Transverse colon (tissue), 4 donors: ENCODE data around the gene ZYG11A. TPM values are rescaled to one million over a fixed set of nuclear protein-coding genes. Genes with fewer than 3 reads are reported as not detected.

Source experiments
- DNase-seq: peaks from one replicate; pipeline ENCODE4 v3.0.0-alpha.2; 2019
- H3K27ac ChIP-seq, 4 donors: fragments of 200-600 bp; sonication (generic); 2 replicates each; pipeline ENCODE4 v1.5.1; 2016 to 2018; ENCODE audit warnings: inconsistent platforms in 4 of 4
- H3K27me3 ChIP-seq: fragments of 200-600 bp; sonication (generic); 2 replicates; pipeline ENCODE4 v1.5.1; 2017; ENCODE audit warnings: inconsistent platforms
- H3K36me3 ChIP-seq, 4 donors: fragments of 200-600 bp; sonication (generic); 2 replicates each; pipeline ENCODE4 v1.5.1; 2017 to 2019; ENCODE audit warnings: inconsistent platforms in 4 of 4
- H3K4me1 ChIP-seq, 4 donors: fragments of 200-600 bp; sonication (generic); 2 replicates each; pipeline ENCODE4 v1.5.1; 2017 to 2020; ENCODE audit warnings: inconsistent platforms in 4 of 4
- H3K4me3 ChIP-seq, 4 donors: fragments of 200-600 bp; sonication (generic); 1 replicate in 1 of 4; 2 replicates in 3 of 4; pipeline versions ENCODE4 v1.5.1 to v1.6.1; 2017 to 2019; ENCODE audit warnings: inconsistent platforms in 4 of 4
- H3K9me3 ChIP-seq, 2 donors: fragments of 200-600 bp; sonication (generic); 2 replicates each; pipeline ENCODE4 v1.5.1; 2017 to 2019; ENCODE audit warnings: inconsistent platforms in 2 of 2
- EP300 ChIP-seq: sonication (generic); formaldehyde crosslinking; IDR thresholded peaks from one replicate; pipeline ENCODE4 v1.6.1; 2017; ENCODE audit warnings: antibody characterized with exemption, low read depth
- POLR2A ChIP-seq: fragments of 450-650 bp; IDR thresholded peaks from one replicate; pipeline ENCODE4 v1.6.1; 2016; ENCODE audit warnings: antibody characterized with exemption, mild to moderate bottlenecking, moderate library complexity
- POLR2AphosphoS5 ChIP-seq, 3 donors: sonication (generic); formaldehyde crosslinking; IDR thresholded peaks; one replicate each; pipeline ENCODE4 v1.6.1; 2016; ENCODE audit warnings: antibody characterized with exemption in 3 of 3
- WGBS, 2 donors: methylation state at CpG; one replicate each; pipeline ENCODE4 v1.1.5; 2018; ENCODE audit warnings: low coverage in 1 of 2; 5-methylcytosine and 5-hydroxymethylcytosine counted together
- in situ Hi-C, 4 donors: fragments of 200-750 bp; cut with MboI; loops; one replicate each; pipeline versions ENCODE4 v1.15.0 to v1.15.1; 2017; ENCODE audit warnings: low sequenced_read_pairs in 3 of 4, low pct_ligation_motif_present in 1 of 4, low pct_unique_long_range_greater_than_20kb in 1 of 4
- intact Hi-C: fragments of 100-400 bp; cut with DNase I; formaldehyde crosslinking; loops from one replicate; pipeline ENCODE4 v1.15.1; 2023; ENCODE audit warnings: low total_unique reads
- total RNA-seq, 4 donors: library from RNA; depleted of rRNA; stranded (reverse); fragments of >200 nt; gene quantifications; one replicate each; pipeline ENCODE4 v1.1.0, GENCODE V29; 2016
- TF ChIP-seq, protein P1 (sequence below), 5 experiments: fragments of 200-600 bp in 3 of 5; fragments of 450-650 bp in 2 of 5; sonication (generic) in 3 of 5; IDR thresholded peaks; 1 replicate in 2 of 5; 2 replicates in 3 of 5; pipeline ENCODE4 v1.5.1; 2016 to 2017; ENCODE audit warnings: antibody characterized with exemption in 5 of 5, inconsistent platforms in 3 of 5, mild to moderate bottlenecking in 2 of 5, moderate library complexity in 1 of 5

The ZYG11A gene
- total RNA-seq, 4 donors from 2014 or later, result 0.32 TPM; not detected in 3

DNA sequence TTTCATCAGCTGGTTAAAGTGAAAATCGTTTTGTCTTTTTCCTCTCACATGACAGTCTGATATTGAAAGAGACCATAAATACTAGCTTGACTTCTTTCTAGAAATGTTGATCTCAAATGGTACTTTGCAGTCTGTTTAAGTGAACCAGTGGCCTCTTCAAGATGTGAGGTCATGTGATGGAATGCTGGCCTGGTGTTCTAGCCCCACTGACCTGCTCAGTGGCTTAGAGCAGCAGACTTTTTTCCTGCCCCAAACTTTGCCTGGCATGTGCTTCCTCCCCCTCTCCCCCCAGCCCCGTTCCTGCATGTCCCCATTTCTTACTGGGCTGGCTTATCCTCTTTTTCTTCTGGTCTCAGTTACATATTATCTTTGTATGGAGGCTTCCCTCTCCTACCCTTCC lies 34.3 kb downstream of the ZYG11A start:
- intact Hi-C loops, result no loop called here
- Histone ChIP-seq H3K4me3 (no peak overlapping the region), H3K27ac (no peak overlapping the region), H3K36me3 (no peaks in the 10 kb centered on the region), H3K4me1 (no peaks in the 10 kb centered on the region), H3K27me3 (no peaks in the 10 kb centered on the region), H3K9me3 (no peaks in the 10 kb centered on the region)
- WGBS, 2 donors, result 61 to 66% methylated on average over 2 of the region's 2 CpGs
- in situ Hi-C loops, result no loop called here
- no peak for DNase-seq
- TF ChIP-seq POLR2AphosphoS5 (IDR thresholded peaks at IDR 0.05), result no peak
- TF ChIP-seq, protein P1, sequence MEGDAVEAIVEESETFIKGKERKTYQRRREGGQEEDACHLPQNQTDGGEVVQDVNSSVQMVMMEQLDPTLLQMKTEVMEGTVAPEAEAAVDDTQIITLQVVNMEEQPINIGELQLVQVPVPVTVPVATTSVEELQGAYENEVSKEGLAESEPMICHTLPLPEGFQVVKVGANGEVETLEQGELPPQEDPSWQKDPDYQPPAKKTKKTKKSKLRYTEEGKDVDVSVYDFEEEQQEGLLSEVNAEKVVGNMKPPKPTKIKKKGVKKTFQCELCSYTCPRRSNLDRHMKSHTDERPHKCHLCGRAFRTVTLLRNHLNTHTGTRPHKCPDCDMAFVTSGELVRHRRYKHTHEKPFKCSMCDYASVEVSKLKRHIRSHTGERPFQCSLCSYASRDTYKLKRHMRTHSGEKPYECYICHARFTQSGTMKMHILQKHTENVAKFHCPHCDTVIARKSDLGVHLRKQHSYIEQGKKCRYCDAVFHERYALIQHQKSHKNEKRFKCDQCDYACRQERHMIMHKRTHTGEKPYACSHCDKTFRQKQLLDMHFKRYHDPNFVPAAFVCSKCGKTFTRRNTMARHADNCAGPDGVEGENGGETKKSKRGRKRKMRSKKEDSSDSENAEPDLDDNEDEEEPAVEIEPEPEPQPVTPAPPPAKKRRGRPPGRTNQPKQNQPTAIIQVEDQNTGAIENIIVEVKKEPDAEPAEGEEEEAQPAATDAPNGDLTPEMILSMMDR (IDR thresholded peaks at IDR 0.05), result no peak
- no peak for TF ChIP-seq POLR2A
- TF ChIP-seq EP300, result no peak

DNA sequence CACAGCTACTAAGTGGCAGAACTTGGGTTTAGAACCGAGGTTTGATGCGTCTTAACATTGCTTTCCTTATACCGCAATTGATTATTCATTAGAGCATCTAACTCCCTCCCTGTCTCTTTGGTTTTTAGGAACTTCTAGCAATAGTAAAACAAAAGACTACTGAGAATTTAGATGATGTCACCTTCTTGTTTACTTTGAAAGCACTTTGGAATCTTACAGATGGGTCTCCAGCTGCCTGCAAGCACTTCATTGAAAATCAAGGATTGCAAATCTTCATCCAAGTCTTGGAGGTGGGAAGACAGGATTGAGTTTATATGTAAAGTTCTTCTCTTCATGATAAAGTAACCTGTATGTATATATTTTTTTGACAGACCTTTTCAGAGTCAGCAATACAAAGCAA lies 35.0 kb downstream of the ZYG11A start:
- intact Hi-C loops, result no loop called here
- H3K27me3 ChIP-seq, result no peaks in the 10 kb centered on the region
- DNase-seq, result no peak
- TF ChIP-seq POLR2AphosphoS5 (IDR thresholded peaks at IDR 0.05), result no peak
- TF ChIP-seq, protein P1 (IDR thresholded peaks at IDR 0.05), result no peak
- no peak for TF ChIP-seq EP300
- no peak for TF ChIP-seq POLR2A
- in situ Hi-C loops, result no loop called here
- no peaks in the 10 kb centered on the region for H3K36me3 ChIP-seq
- H3K9me3 ChIP-seq, result no peaks in the 10 kb centered on the region
- no peaks in the 10 kb centered on the region for H3K4me1 ChIP-seq
- 84 to 90% methylated on average over 3 of the region's 3 CpGs for WGBS, 2 donors
- no peak overlapping the region for H3K4me3 ChIP-seq
- no peak overlapping the region for H3K27ac ChIP-seq

DNA sequence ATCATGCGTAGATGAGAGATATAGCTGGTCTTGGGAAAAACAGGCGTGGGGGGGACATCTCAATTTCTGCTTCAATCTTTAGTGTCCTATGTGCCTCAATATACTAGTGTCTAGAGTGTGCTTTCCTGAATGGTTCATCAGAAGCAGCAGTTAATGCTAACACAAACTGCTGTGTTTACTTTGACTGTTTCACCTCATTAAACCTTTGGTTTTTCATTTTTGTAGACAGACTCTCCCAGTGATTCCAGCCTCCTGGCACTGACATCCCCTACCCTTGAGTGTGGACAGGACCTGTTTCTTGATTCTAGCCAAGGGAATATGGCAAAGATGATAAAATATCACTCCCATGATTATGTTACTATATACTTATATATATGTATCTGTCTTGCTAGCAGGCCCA lies 37.6 kb downstream of the ZYG11A start:
- H3K4me3 ChIP-seq, result no peak overlapping the region
- no peaks in the 10 kb centered on the region for H3K9me3 ChIP-seq
- no peak overlapping the region for H3K27ac ChIP-seq
- H3K36me3 ChIP-seq, result no peaks in the 10 kb centered on the region
- intact Hi-C loops (no loop called here), in situ Hi-C loops (no loop called here)
- H3K27me3 ChIP-seq, result no peaks in the 10 kb centered on the region
- DNase-seq, result no peak
- WGBS, 2 donors, result 75 to 95% methylated on average over 2 of the region's 2 CpGs
- TF ChIP-seq EP300 (no peak), POLR2AphosphoS5 (IDR thresholded peaks at IDR 0.05) (no peak), POLR2A (no peak)
- TF ChIP-seq, protein P1 (IDR thresholded peaks at IDR 0.05), result no peak
- H3K4me1 ChIP-seq, result no peaks in the 10 kb centered on the region

DNA sequence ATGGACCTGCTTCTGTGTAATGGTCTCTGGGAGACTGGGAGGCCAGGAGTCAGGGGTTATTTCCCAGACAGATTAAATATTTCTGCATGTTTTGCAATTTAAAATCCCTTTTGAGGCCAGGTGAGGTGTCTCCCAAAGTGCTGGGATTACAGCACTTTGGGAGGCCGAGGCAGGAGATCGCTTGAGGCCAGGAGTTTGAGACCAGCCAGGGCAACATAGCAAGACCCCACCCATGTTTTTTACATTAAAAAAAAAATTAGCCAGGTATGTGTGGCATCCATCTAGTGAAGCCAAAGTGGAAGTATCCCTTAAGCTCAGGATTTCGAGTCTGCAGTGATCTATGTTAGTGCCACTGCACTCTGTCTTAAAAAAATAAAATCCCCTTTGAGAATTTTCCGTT lies 44.9 kb downstream of the ZYG11A start:
- Histone ChIP-seq H3K36me3 (no peaks in the 10 kb centered on the region), H3K9me3 (no peaks in the 10 kb centered on the region), H3K27me3 (no peaks in the 10 kb centered on the region), H3K4me3 (no peak overlapping the region), H3K27ac (no peak overlapping the region), H3K4me1 (no peaks in the 10 kb centered on the region)
- in situ Hi-C loops (no loop called here), intact Hi-C loops (loop anchor here (5.0 kb wide), 1 partner anchor 1640 kb away; no protein-coding TSS in a partner anchor)
- no peak for DNase-seq
- 94 to 95% methylated on average over 4 of the region's 4 CpGs for WGBS, 2 donors
- TF ChIP-seq POLR2A, result no peak
- TF ChIP-seq, protein P1 (IDR thresholded peaks at IDR 0.05), result no peak
